Measurements from ENCODE around the gene ZNF385B. TPM values are rescaled to one million over a fixed set of nuclear protein-coding genes. Genes with fewer than 3 reads are reported as not detected.

Gene ZNF385B
- total RNA-seq, 1 donor from 2014 or later = not detected

DNA sequence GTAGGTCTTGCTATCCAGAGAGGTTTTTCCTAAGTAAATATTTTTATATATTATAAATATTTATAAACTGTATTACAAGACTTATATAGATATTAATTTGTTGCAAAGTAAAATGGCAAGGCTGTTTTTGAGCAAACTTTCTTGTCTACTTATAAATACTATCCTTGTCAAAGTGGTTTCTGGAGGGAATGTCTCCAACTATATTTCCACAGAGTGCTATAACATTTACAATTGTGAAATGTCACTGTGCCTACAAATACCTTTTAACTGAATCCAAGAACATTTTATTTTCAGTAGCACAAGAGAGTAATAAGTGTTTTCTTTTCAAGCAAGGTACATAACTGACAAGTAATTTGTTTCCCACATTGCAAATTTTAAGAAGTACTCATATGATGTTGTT, 256.8 kb downstream of the ZNF385B start:
- TF ChIP-seq, protein P1, sequence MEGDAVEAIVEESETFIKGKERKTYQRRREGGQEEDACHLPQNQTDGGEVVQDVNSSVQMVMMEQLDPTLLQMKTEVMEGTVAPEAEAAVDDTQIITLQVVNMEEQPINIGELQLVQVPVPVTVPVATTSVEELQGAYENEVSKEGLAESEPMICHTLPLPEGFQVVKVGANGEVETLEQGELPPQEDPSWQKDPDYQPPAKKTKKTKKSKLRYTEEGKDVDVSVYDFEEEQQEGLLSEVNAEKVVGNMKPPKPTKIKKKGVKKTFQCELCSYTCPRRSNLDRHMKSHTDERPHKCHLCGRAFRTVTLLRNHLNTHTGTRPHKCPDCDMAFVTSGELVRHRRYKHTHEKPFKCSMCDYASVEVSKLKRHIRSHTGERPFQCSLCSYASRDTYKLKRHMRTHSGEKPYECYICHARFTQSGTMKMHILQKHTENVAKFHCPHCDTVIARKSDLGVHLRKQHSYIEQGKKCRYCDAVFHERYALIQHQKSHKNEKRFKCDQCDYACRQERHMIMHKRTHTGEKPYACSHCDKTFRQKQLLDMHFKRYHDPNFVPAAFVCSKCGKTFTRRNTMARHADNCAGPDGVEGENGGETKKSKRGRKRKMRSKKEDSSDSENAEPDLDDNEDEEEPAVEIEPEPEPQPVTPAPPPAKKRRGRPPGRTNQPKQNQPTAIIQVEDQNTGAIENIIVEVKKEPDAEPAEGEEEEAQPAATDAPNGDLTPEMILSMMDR (IDR thresholded peaks at IDR 0.05; ENCODE audit: partially characterized antibody, unreplicated experiment) = no peak
- DNase-seq = no peak
- Mint-ChIP-seq H3K27me3 (ENCODE audit: unreplicated experiment) (no peaks in the 10 kb centered on the region), H3K27ac (ENCODE audit: unreplicated experiment) (no peak overlapping the region), H3K9me3 (ENCODE audit: unreplicated experiment) (no peaks in the 10 kb centered on the region), H3K36me3 (ENCODE audit: unreplicated experiment) (no peaks in the 10 kb centered on the region), H3K4me3 (ENCODE audit: unreplicated experiment) (no peak overlapping the region), H3K4me1 (ENCODE audit: low read depth, unreplicated experiment) (no peaks in the 10 kb centered on the region)

DNA sequence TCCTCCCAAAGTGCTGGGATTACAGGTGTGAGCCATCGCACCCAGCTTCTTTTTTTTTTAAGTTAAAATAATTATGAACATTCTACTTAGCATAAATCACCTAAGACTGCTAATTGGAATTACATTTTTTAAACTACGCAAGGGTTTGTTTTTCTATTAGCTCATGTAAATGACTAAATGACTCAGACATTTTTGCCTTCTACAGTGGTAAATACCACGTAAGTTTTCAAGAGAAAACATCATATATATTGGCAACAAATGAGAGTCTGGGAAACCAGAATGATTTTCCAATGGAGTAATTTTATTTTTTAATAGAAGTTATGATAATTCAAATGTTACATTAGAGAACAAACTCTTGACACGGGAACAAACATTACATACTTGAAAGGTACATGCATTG, 259.0 kb downstream of the ZNF385B start:
- H3K36me3 Mint-ChIP-seq (ENCODE audit: unreplicated experiment) = no peaks in the 10 kb centered on the region
- no peak overlapping the region for H3K27ac Mint-ChIP-seq (ENCODE audit: unreplicated experiment)
- H3K27me3 Mint-ChIP-seq (ENCODE audit: unreplicated experiment) = no peaks in the 10 kb centered on the region
- H3K4me3 Mint-ChIP-seq (ENCODE audit: unreplicated experiment) = no peak overlapping the region
- H3K9me3 Mint-ChIP-seq (ENCODE audit: unreplicated experiment) = no peaks in the 10 kb centered on the region
- H3K4me1 Mint-ChIP-seq (ENCODE audit: low read depth, unreplicated experiment) = no peaks in the 10 kb centered on the region
- DNase-seq = no peak
- TF ChIP-seq, protein P1 (IDR thresholded peaks at IDR 0.05; ENCODE audit: partially characterized antibody, unreplicated experiment) = no peak

DNA sequence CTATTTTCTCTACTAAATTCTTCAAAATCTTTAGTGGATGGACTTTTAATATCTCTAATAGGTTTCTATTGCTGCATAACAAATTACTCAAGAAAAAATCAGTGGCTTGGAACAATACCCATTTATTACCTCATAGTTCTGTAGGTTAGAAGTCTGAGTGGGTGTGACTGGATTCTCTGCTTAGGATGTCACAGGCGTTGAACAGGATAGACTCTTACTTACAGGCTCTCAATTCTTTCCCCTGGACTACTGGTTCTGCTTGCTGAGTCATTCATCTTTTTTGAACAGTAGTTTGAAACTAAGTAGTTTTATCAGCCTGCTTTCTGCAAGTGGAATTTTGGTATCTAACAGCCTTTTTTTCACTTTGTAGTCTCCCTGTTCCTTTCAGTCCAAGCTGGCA, 265.4 kb downstream of the ZNF385B start:
- Mint-ChIP-seq H3K36me3 (ENCODE audit: unreplicated experiment) (no peaks in the 10 kb centered on the region), H3K27ac (ENCODE audit: unreplicated experiment) (no peak overlapping the region), H3K4me3 (ENCODE audit: unreplicated experiment) (no peak overlapping the region), H3K9me3 (ENCODE audit: unreplicated experiment) (no peaks in the 10 kb centered on the region), H3K4me1 (ENCODE audit: low read depth, unreplicated experiment) (no peaks in the 10 kb centered on the region), H3K27me3 (ENCODE audit: unreplicated experiment) (no peaks in the 10 kb centered on the region)
- TF ChIP-seq, protein P1 (IDR thresholded peaks at IDR 0.05; ENCODE audit: partially characterized antibody, unreplicated experiment) = no peak
- no peak for DNase-seq

DNA sequence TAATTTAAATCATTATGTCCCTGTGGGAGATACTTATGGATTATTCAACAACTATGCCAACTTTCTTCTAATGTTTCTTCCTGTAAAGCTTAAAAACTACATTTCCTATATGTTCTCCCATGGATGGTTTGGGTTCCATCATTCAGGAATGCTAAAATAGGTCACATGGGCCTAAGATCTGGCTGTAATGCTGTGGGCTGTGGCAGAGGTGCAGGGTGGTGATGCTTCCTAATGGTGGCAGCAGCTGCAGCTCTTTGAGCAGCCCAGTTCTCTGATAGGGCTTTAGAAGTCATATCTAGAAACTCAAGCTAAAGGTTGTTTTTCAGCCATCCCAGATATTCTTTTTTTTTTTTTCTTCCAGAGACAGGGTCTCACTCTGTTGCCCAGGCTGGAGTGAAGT, 266.1 kb downstream of the ZNF385B start:
- Mint-ChIP-seq H3K27ac (ENCODE audit: unreplicated experiment) (no peak overlapping the region), H3K9me3 (ENCODE audit: unreplicated experiment) (no peaks in the 10 kb centered on the region), H3K36me3 (ENCODE audit: unreplicated experiment) (no peaks in the 10 kb centered on the region), H3K4me3 (ENCODE audit: unreplicated experiment) (no peak overlapping the region), H3K4me1 (ENCODE audit: low read depth, unreplicated experiment) (no peaks in the 10 kb centered on the region), H3K27me3 (ENCODE audit: unreplicated experiment) (no peaks in the 10 kb centered on the region)
- DNase-seq = no peak
- TF ChIP-seq, protein P1 (IDR thresholded peaks at IDR 0.05; ENCODE audit: partially characterized antibody, unreplicated experiment) = no peak

DNA sequence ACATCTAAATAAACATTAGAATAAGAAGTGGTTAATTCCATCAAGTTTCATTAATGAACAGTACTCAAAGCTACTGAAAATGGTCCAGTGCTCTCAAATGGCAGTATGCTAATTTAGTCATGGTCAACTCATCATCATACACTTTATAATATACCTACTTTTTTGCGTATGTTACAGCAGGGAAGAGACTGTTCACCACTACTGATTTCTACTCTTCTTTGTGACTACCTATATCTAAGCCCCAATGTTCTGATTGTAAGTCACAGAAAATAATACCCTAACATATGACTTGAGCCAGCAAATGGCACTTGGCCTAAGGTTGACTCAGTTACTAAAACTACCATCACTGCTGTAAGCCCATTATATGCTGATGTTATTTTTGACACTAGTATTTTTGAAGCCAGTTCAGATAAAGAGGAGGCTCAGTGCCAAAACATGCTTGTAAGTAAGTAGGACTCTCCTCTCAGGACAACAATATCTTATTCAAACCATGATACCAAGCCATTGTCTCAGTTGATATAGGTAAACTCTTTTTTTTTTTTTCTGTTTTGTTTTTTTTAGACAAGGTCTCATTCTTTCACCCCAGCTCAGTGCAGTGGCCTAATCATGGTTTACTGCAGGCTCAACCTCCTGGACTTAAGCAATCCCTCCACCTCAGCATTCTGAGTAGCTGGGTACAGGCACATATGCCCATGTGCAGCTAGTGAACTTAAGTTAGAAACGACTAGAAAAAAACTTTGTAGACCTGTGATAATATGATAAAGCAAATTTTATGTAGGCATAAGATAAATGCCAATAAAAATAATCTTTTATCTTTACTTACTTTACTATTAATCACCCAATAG, 266.9 kb downstream of the ZNF385B start:
- DNase-seq = no peak
- Mint-ChIP-seq H3K9me3 (ENCODE audit: unreplicated experiment) (no peaks in the 10 kb centered on the region), H3K36me3 (ENCODE audit: unreplicated experiment) (no peaks in the 10 kb centered on the region), H3K4me1 (ENCODE audit: low read depth, unreplicated experiment) (no peaks in the 10 kb centered on the region), H3K27me3 (ENCODE audit: unreplicated experiment) (no peaks in the 10 kb centered on the region), H3K27ac (ENCODE audit: unreplicated experiment) (no peak overlapping the region), H3K4me3 (ENCODE audit: unreplicated experiment) (no peak overlapping the region)
- TF ChIP-seq, protein P1 (IDR thresholded peaks at IDR 0.05; ENCODE audit: partially characterized antibody, unreplicated experiment) = no peak
